ENCODE measurements around the gene COMT.

The COMT gene

GRCh38 chr22:19942157-19943081 is 847 bp downstream of the COMT start (continued):
- TF ChIP-seq GLI4 (tag by site-specific recombination; IDR thresholded peaks at IDR 0.05) (no peak), WT1 (tag by site-specific recombination; IDR thresholded peaks at IDR 0.05) (0 out of 2 replicates have a peak, but pooled peaks have one; percentile 3), ZNF398 (tag by site-specific recombination; IDR thresholded peaks at IDR 0.05) (peak; percentile 6; the same call in 1 of the 2 replicates)

GRCh38 chr22:19943082-19944026 is 1.8 kb downstream of the COMT start:
- Histone ChIP-seq H3K27ac (ENCODE audit: extremely low read depth, low read depth, low read length) (peak overlapping the region; percentile 81), H3K4me3 (ENCODE audit: low read depth, low read length) (peak overlapping the region; percentile 79), H3K36me3 (ENCODE audit: control insufficient read depth in 2 of 2, insufficient read depth in 1 of 2, low read length in 2 of 2) (peaks cover 0 to 3% of the 10 kb centered on the region in 2 experiments; a peak in 2 of 3 replicates), H3K4me1 (ENCODE audit: control insufficient read depth, insufficient read depth, low read length) (peaks cover 4% of the 10 kb centered on the region; the same call in 1 of the 2 replicates), H3K9me3 (ENCODE audit: control insufficient read depth, insufficient read depth, low read depth, low read length) (no peaks in the 10 kb centered on the region)
- POLR2A ChIA-PET, result interaction anchor here (0.7 to 1.3 kb wide), 5 partner anchors 11 to 219 kb away, joined by 3 to 9 read pairs (median 3); no protein-coding TSS in a partner anchor
- CTCF ChIA-PET, result interaction anchor here (0.5 to 4.5 kb wide), 6 partner anchors 10 to 262 kb away, joined by 3 to 33 read pairs (median 6); no protein-coding TSS in a partner anchor
- TF ChIP-seq YY2 (tag by site-specific recombination; IDR thresholded peaks at IDR 0.05), result no peak
- TF ChIP-seq PRDM6 (tag by site-specific recombination; IDR thresholded peaks at IDR 0.05), result peak; percentile 16; the same call in 1 of the 2 replicates
- TF ChIP-seq ZNF366 (tag by site-specific recombination; conservative IDR thresholded peaks at IDR 0.05), result peak; percentile 53
- peak; percentile 71 for TF ChIP-seq ZNF335 (tag by site-specific recombination; conservative IDR thresholded peaks at IDR 0.05)
- peak; percentile 96 for TF ChIP-seq SCRT2 (tag by site-specific recombination; IDR thresholded peaks at IDR 0.05)
- 0 out of 2 replicates have a peak, but pooled peaks have one; percentile 40 for TF ChIP-seq ZNF121 (tag by site-specific recombination; IDR thresholded peaks at IDR 0.05)
- peak; percentile 86 for TF ChIP-seq ZIC2 (tag by site-specific recombination; IDR thresholded peaks at IDR 0.05)
- TF ChIP-seq ZBTB1 (tag by site-specific recombination; IDR thresholded peaks at IDR 0.05), result no peak
- peak; percentile 49 for TF ChIP-seq ZNF341 (tag by site-specific recombination; IDR thresholded peaks at IDR 0.05; ENCODE audit: low read depth)
- TF ChIP-seq ELK4 (IDR thresholded peaks at IDR 0.05; ENCODE audit: borderline replicate concordance, low read depth, low read length), result no peak
- no peak for TF ChIP-seq ZBTB11 (tag by site-specific recombination; conservative IDR thresholded peaks at IDR 0.05; ENCODE audit: low read depth)
- peak; percentile 46; the same call in 1 of the 2 replicates for TF ChIP-seq ZNF660 (tag by site-specific recombination; IDR thresholded peaks at IDR 0.05)
- TF ChIP-seq ZNF558 (tag by site-specific recombination; IDR thresholded peaks at IDR 0.05), result 0 out of 2 replicates have a peak, but pooled peaks have one; percentile 30
- 0 out of 2 replicates have a peak, but pooled peaks have one; percentile 0 for TF ChIP-seq SP2 (tag by site-specific recombination; IDR thresholded peaks at IDR 0.05)
- peak; percentile 29; the same call in 1 of the 2 replicates for TF ChIP-seq ZSCAN23 (tag by site-specific recombination; IDR thresholded peaks at IDR 0.05)
- TF ChIP-seq ZXDB (tag by site-specific recombination; IDR thresholded peaks at IDR 0.05), result peak; percentile 10; the same call in 1 of the 2 replicates
- TF ChIP-seq ZNF394 (tag by site-specific recombination; IDR thresholded peaks at IDR 0.05; ENCODE audit: borderline replicate concordance), result 0 out of 2 replicates have a peak, but pooled peaks have one; percentile 12
- TF ChIP-seq ZBTB21 (tag by site-specific recombination; IDR thresholded peaks at IDR 0.05), result no peak
- no peak for TF ChIP-seq GFI1B (tag by site-specific recombination; IDR thresholded peaks at IDR 0.05)
- peak; percentile 47; the same call in 1 of the 2 replicates for TF ChIP-seq INSM2 (tag by site-specific recombination; IDR thresholded peaks at IDR 0.05)
